Stomach (tissue), 4 donors: ENCODE data around the gene DST.

Experiments used
- POLR2A ChIP-seq, 4 donors: fragments of 450-650 bp; IDR thresholded peaks; one replicate each; pipeline ENCODE4 v1.6.1; 2016; ENCODE audit warnings: antibody characterized with exemption in 4 of 4, control low read depth in 2 of 4, mild to moderate bottlenecking in 1 of 4, moderate library complexity in 1 of 4
- POLR2AphosphoS5 ChIP-seq, 3 donors: sonication (generic); formaldehyde crosslinking; IDR thresholded peaks; one replicate each; pipeline ENCODE4 v1.6.1; 2016; ENCODE audit warnings: antibody characterized with exemption in 3 of 3
- TF ChIP-seq, protein P1 (sequence below), 7 experiments: fragments of 450-650 bp in 4 of 7; fragments of 200-600 bp in 3 of 7; sonication (generic) in 3 of 7; IDR thresholded peaks; one replicate each; pipeline ENCODE4 v1.5.1; 2016 to 2019; ENCODE audit warnings: antibody characterized with exemption in 7 of 7, control low read depth in 2 of 7, mild to moderate bottlenecking in 1 of 7

DNA sequence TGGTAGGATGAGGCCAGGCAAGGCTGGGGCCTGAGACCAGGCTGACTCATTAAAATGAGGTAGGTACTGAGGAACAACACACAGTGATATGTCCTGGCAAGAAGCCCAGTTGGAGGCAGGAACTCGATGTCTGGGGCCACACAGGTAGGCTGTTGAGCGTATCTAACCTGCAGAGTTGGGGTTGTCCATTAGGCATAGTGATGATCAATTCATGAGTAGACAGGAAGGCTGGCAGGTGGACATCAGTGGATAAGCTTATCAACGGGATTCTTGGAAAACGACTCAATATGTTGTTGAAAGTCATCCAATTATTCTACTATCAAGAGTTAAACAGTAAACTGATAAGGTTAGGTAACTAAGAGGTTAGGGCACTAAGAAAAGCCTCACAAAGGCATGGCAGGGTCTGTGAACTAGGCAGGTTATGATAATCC lies 202.1 kb downstream of the DST start:
- TF ChIP-seq, protein P1, sequence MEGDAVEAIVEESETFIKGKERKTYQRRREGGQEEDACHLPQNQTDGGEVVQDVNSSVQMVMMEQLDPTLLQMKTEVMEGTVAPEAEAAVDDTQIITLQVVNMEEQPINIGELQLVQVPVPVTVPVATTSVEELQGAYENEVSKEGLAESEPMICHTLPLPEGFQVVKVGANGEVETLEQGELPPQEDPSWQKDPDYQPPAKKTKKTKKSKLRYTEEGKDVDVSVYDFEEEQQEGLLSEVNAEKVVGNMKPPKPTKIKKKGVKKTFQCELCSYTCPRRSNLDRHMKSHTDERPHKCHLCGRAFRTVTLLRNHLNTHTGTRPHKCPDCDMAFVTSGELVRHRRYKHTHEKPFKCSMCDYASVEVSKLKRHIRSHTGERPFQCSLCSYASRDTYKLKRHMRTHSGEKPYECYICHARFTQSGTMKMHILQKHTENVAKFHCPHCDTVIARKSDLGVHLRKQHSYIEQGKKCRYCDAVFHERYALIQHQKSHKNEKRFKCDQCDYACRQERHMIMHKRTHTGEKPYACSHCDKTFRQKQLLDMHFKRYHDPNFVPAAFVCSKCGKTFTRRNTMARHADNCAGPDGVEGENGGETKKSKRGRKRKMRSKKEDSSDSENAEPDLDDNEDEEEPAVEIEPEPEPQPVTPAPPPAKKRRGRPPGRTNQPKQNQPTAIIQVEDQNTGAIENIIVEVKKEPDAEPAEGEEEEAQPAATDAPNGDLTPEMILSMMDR (IDR thresholded peaks at IDR 0.05), result no peak
- TF ChIP-seq POLR2A (IDR thresholded peaks at IDR 0.05) (no peak), POLR2AphosphoS5 (IDR thresholded peaks at IDR 0.05) (no peak)
